ENCODE results near the gene NAV2.

The NAV2 gene

DNA sequence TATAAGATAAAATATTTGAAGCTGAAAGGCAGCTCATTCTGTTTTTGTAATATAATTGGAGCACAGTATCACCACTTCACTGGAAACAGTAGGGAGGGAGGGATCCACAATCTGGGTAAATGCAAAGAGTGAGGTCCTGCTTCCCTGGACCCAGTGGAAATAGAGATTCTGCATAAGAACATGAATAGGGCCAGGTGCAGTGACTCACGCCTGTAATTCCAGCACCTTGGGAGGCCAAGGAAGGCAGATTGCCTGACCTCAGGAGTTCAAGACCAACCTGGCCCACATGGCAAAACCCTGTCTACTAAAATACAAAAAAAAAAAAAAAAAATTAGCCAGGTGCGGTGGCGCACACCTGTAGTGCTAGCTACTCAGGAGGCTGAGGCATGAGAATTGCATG, 303.9 kb downstream of the NAV2 start:
- Histone ChIP-seq H3K27ac (no peak overlapping the region), H3K36me3 (no peaks in the 10 kb centered on the region), H3K27me3 (peaks cover 12% of the 10 kb centered on the region), H3K9me3 (no peaks in the 10 kb centered on the region), H3K4me1 (ENCODE audit: control insufficient read depth in 1 of 2, insufficient read depth in 1 of 2, low read depth in 1 of 2, low read length in 1 of 2) (no peaks in the 10 kb centered on the region), H3K4me3 (ENCODE audit: low read depth in 1 of 2, low read length in 1 of 2) (no peak overlapping the region)
- no peak for TF ChIP-seq CTCF (IDR thresholded peaks at IDR 0.05)

GRCh38 chr11:20017320-20017719, 304.7 kb downstream of the NAV2 start:
- no peaks in the 10 kb centered on the region for H3K36me3 ChIP-seq
- H3K9me3 ChIP-seq: no peaks in the 10 kb centered on the region
- peaks cover 12% of the 10 kb centered on the region for H3K27me3 ChIP-seq
- no peak overlapping the region for H3K27ac ChIP-seq
- no peaks in the 10 kb centered on the region for H3K4me1 ChIP-seq (ENCODE audit: control insufficient read depth in 1 of 2, insufficient read depth in 1 of 2, low read depth in 1 of 2, low read length in 1 of 2)
- H3K4me3 ChIP-seq (ENCODE audit: low read depth in 1 of 2, low read length in 1 of 2): no peak overlapping the region
- no peak for TF ChIP-seq CTCF (IDR thresholded peaks at IDR 0.05)

GRCh38 chr11:20020198-20020597, 307.6 kb downstream of the NAV2 start:
- TF ChIP-seq CTCF (IDR thresholded peaks at IDR 0.05): no peak
- Histone ChIP-seq H3K36me3 (no peaks in the 10 kb centered on the region), H3K4me1 (ENCODE audit: control insufficient read depth in 1 of 2, insufficient read depth in 1 of 2, low read depth in 1 of 2, low read length in 1 of 2) (no peaks in the 10 kb centered on the region), H3K27ac (no peak overlapping the region), H3K4me3 (ENCODE audit: low read depth in 1 of 2, low read length in 1 of 2) (no peak overlapping the region), H3K9me3 (no peaks in the 10 kb centered on the region), H3K27me3 (no peaks in the 10 kb centered on the region)

- Histone ChIP-seq H3K9me3 (no peaks in the 10 kb centered on the region), H3K4me1 (ENCODE audit: control insufficient read depth in 1 of 2, insufficient read depth in 1 of 2, low read depth in 1 of 2, low read length in 1 of 2) (no peaks in the 10 kb centered on the region), H3K36me3 (no peaks in the 10 kb centered on the region), H3K27me3 (no peaks in the 10 kb centered on the region), H3K4me3 (ENCODE audit: low read depth in 1 of 2, low read length in 1 of 2) (no peak overlapping the region), H3K27ac (no peak overlapping the region)
- no peak for TF ChIP-seq CTCF (IDR thresholded peaks at IDR 0.05)
Measured at GRCh38 chr11:20020716-20021115, 308.1 kb downstream of the NAV2 start.

GRCh38 chr11:20021212-20021611, 308.6 kb downstream of the NAV2 start:
- no peak overlapping the region for H3K4me3 ChIP-seq (ENCODE audit: low read depth in 1 of 2, low read length in 1 of 2)
- no peak for TF ChIP-seq CTCF (IDR thresholded peaks at IDR 0.05)
- no peaks in the 10 kb centered on the region for H3K36me3 ChIP-seq
- no peaks in the 10 kb centered on the region for H3K9me3 ChIP-seq
- no peak overlapping the region for H3K27ac ChIP-seq
- no peaks in the 10 kb centered on the region for H3K27me3 ChIP-seq
- H3K4me1 ChIP-seq (ENCODE audit: control insufficient read depth in 1 of 2, insufficient read depth in 1 of 2, low read depth in 1 of 2, low read length in 1 of 2): no peaks in the 10 kb centered on the region

DNA sequence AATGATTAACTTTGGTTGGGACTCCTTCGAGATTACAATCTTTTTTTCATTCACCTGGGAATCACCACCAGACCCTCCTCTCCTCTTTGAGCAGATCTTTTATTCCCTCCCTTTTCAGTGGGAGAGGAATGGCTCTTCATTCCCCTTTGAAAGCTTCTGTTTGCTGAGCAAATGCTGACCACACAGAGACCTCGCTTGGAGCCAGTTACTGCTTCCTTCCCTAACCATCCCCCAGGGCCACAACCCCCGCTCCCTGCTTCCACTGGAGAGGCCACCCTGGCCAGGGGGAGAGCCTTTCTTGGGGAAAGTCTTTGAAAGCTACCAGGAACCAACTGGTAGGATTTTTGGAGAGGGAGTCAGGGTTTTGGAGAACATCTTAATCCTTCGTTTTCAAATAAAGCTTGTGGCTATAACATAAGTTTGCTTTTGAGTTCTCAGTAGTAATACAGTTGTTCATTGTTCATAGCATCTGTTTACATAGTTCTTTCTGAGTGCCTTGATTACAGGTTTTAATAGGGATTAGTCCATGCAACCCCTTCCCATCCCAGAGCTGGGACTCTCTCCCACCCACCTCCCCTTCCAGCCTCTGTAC, 309.2 kb downstream of the NAV2 start:
- no peak for TF ChIP-seq CTCF (IDR thresholded peaks at IDR 0.05)
- H3K36me3 ChIP-seq: no peaks in the 10 kb centered on the region
- H3K27me3 ChIP-seq: no peaks in the 10 kb centered on the region
- H3K4me1 ChIP-seq (ENCODE audit: control insufficient read depth in 1 of 2, insufficient read depth in 1 of 2, low read depth in 1 of 2, low read length in 1 of 2): no peaks in the 10 kb centered on the region
- no peak overlapping the region for H3K4me3 ChIP-seq (ENCODE audit: low read depth in 1 of 2, low read length in 1 of 2)
- no peaks in the 10 kb centered on the region for H3K9me3 ChIP-seq
- H3K27ac ChIP-seq: no peak overlapping the region

All from neutrophil (primary cell).